Adipocyte (in vitro differentiated cells): Measurements from ENCODE around the gene PIR.
A peak's percentile ranks its signal among the peaks of the same experiment; 100 is the strongest.

Experiments used
- DNase-seq: peaks from one replicate; pipeline ENCODE4 v3.0.0-alpha.2; 2015; ENCODE audit warnings: low read depth
- H3K27me3 ChIP-seq: replicated peaks from 2 replicates; pipeline ENCODE4 v1.7.0; 2013; ENCODE audit warnings: mild to moderate bottlenecking, low read length, moderate library complexity; ENCODE audit not compliant: control insufficient read depth, insufficient read depth
- H3K36me3 ChIP-seq: 2 replicates; pipeline ENCODE4 v1.7.0; 2013; ENCODE audit warnings: low read length, mild to moderate bottlenecking, moderate library complexity; ENCODE audit not compliant: control insufficient read depth, insufficient read depth, severe bottlenecking
- H3K4me1 ChIP-seq: 2 replicates; pipeline ENCODE4 v1.7.0; 2013; ENCODE audit warnings: mild to moderate bottlenecking, low read length, moderate library complexity; ENCODE audit not compliant: control insufficient read depth, insufficient read depth
- H3K4me3 ChIP-seq: 2 replicates; pipeline ENCODE4 v1.7.0; 2013; ENCODE audit warnings: mild to moderate bottlenecking, low read length, moderate library complexity
- H3K9ac ChIP-seq: 2 replicates; pipeline ENCODE4 v1.7.0; 2013; ENCODE audit warnings: mild to moderate bottlenecking, low read length, moderate library complexity
- H3K9me3 ChIP-seq: 2 replicates; pipeline ENCODE4 v1.7.0; 2013; ENCODE audit warnings: mild to moderate bottlenecking, low read length, moderate library complexity; ENCODE audit not compliant: control insufficient read depth

Gene PIR

DNA sequence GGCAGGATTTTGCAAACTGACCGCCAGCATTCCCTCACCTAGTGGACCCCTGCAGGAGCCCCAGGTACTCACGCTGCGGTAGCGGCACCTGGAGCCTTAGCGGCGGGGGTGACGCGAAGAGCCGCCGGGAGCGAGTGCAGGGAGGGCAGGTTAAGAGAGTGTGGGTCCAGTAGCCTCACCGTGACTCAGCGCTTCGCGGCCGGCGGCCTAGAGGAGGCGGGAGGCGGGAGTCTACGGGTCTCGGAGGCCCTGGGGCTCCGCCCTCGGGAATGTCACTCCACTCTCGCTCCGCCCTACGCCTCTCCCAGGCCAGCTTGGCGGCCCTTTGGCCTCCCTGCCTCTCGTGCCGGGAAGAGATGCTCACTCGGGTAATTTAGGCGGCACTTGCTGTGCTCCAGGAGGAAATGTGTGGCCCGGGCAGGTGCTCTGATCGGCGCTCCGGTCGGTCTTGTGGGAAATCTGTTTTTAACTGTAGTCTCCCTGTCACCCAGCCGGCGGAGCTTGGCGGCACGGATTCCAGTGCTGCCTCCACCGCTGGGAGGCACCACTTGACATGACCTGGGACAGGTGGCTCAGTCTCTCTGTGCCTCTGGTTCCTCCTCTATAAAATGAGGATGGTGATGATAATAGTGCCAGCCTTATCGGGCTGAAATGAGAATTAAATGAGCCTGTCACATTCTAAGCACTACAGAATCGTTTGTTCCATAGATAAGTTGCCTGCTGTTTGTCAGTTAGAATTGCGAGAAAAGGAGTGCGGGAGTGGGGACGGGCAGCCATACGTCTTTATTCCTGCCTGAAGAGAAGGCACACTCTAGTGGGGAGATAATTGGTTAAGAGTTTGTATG is at the start of gene PIR:
Gene PIR, minus strand, starts transcription at position 216 of the 845 bp plus-strand sequence. CDS start 2,076 bp downstream, outside the sequence.
- peaks cover 3% of the 10 kb centered on the region for H3K36me3 ChIP-seq
- H3K4me3 ChIP-seq, result peak within 1 kb of the TSS; percentile 85
- peak; percentile 91 for DNase-seq
- H3K27me3 ChIP-seq, result peaks cover 11% of the 10 kb centered on the region
- H3K4me1 ChIP-seq, result peaks cover 4% of the 10 kb centered on the region
- peak within 1 kb of the TSS; percentile 86 for H3K9ac ChIP-seq
- no peaks in the 10 kb centered on the region for H3K9me3 ChIP-seq

DNA sequence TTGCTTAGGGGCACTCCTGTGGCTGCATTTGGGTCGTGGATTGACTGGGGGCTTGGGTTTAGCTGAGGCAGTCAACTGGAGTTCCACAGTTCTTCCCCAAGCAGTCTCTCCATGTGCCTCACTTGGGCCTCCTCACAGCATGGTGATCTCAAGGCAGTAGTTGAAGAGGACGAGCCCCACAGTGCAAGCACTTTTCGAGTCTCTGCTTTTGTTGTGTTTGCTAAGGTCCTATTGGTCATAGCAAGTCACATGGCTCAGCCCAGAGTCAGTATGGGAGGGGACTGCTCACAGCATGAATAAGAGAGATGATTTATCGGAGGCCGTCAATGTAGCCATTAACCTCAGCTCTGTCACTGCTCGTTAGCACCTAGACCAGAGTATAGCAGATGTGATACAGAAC is 37.2 kb upstream of the PIR start:
- H3K27me3 ChIP-seq, result peaks cover 5% of the 10 kb centered on the region
- no peaks in the 10 kb centered on the region for H3K4me1 ChIP-seq
- DNase-seq, result no peak

DNA sequence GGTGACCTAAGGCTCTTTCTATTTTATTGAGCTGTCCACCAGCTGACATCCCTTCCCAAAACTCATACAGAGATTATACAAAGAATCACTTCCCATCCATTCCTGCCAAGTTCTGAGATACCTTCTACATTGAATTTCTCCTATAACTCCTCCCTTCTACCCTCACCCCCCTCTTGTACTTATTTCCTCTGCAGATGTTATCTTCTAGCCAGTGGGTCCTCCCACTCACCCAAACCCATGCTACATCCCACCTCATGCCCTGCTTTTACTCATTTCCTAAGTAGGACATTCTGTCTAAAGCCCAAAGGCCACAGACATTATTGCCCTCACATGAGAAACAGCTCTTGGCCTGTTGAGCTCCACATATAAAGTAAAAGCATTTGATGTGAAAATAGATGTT is 36.0 kb upstream of the PIR start:
- Histone ChIP-seq H3K4me1 (no peaks in the 10 kb centered on the region), H3K36me3 (no peaks in the 10 kb centered on the region), H3K27me3 (peaks cover 5% of the 10 kb centered on the region), H3K9ac (no peak overlapping the region), H3K4me3 (no peak overlapping the region), H3K9me3 (no peaks in the 10 kb centered on the region)
- no peak for DNase-seq

More for the DNA sequence above, 37.2 kb upstream of the PIR start:
- no peak overlapping the region for H3K4me3 ChIP-seq
- H3K36me3 ChIP-seq, result no peaks in the 10 kb centered on the region
- no peak overlapping the region for H3K9ac ChIP-seq
- no peaks in the 10 kb centered on the region for H3K9me3 ChIP-seq

DNA sequence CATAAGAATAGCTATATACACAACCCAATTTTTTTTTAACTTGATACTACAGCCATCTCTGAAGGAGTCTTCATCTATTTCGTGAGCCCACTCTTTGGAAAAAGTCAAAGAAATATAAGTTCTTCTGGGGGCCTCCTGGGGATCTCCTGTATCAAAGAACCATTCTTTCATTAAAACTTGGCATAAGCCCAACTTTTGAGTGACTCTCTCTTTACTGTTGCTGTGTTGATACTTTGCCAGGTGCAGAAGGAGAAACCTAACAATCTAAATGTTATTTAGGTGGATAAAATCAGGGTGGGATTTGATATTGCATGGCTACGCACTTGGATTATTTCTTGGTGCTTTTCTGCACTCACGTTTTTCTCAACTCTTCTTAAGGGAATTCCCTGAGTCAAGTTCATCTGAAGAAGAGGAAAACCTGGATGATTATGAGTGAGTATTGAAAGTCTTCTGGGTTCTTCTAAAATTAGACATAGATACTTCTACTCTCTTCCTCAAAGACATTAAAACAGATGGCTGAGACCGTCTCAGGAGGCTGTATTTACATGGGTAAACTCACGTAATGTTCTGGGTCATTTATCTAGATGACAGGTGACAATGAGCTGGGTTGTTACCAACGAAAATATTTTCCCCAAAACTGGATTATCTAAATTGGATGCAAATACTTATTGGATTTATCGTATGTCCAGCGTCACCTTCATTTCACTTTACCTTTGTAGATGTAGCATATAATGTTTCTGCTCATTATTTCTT is 32.7 kb upstream of the PIR start:
- DNase-seq, result no peak
- Histone ChIP-seq H3K27me3 (peaks cover 14% of the 10 kb centered on the region), H3K4me3 (no peak overlapping the region), H3K4me1 (no peaks in the 10 kb centered on the region), H3K9me3 (no peaks in the 10 kb centered on the region), H3K36me3 (no peaks in the 10 kb centered on the region), H3K9ac (no peak overlapping the region)

DNA sequence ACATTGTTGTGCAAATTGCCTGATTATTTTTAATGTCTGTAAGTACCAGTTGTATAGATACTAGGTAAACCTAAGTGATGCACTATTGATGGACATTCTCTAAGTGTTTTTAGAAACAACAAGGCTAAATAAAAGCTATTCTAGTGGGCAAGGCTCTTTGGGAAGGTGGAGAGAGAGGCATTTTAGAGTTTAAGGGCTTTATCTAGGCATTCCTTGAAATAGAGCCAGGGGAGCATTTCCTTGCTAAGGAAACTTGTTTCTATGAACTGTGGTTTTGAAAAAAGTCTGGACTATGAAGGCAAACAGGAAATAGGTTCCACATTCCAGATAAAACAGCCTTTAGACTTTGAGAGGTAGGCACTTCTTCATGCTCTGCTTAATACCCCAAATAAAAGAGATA is 31.3 kb upstream of the PIR start:
- Histone ChIP-seq H3K9me3 (no peaks in the 10 kb centered on the region), H3K27me3 (peaks cover 9% of the 10 kb centered on the region), H3K36me3 (no peaks in the 10 kb centered on the region), H3K9ac (no peak overlapping the region), H3K4me3 (no peak overlapping the region), H3K4me1 (no peaks in the 10 kb centered on the region)
- DNase-seq, result peak; percentile 15

DNA sequence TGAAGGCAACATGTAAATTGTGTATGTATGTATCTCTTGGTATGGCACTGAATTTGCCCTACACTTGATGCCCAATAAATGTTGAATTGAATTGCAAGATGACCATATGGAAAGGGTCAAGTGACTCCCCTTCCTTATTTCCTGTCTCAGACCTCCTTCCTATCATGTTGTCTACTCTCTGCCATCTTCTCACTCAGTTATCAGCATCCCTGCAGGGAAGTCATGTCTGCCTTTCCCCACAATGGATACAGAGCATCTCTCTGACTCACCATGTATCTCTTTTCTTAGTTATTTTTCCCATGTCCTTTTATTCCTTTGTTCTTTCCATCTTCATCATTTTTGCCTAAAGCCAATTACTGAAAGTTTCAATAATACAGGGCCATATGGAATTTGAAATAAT is 30.0 kb upstream of the PIR start:
- Histone ChIP-seq H3K27me3 (peaks cover 9% of the 10 kb centered on the region), H3K9me3 (no peaks in the 10 kb centered on the region), H3K4me3 (no peak overlapping the region), H3K36me3 (no peaks in the 10 kb centered on the region), H3K9ac (no peak overlapping the region), H3K4me1 (no peaks in the 10 kb centered on the region)
- DNase-seq, result no peak

DNA sequence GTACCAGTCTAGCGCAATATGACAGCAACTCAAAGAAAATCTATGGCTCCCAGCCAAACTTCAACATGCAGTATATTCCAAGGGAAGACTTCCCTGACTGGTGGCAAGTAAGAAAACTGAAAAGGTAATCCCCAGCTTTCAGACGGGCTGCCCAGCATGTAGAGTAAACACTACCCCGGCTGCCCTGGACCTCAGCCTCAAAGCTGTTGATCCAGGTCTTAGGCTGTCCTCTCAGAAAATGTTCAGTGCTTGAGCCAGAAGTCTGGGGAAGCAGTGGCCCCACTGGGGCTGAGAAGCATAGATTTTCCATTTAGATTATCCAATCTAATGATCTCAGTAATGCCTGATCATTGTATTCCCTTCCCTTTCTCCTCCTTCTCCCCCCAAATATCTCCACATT is 29.3 kb upstream of the PIR start:
- Histone ChIP-seq H3K27me3 (peaks cover 9% of the 10 kb centered on the region), H3K9ac (no peak overlapping the region), H3K36me3 (no peaks in the 10 kb centered on the region), H3K4me1 (no peaks in the 10 kb centered on the region), H3K9me3 (no peaks in the 10 kb centered on the region), H3K4me3 (no peak overlapping the region)
- no peak for DNase-seq

DNA sequence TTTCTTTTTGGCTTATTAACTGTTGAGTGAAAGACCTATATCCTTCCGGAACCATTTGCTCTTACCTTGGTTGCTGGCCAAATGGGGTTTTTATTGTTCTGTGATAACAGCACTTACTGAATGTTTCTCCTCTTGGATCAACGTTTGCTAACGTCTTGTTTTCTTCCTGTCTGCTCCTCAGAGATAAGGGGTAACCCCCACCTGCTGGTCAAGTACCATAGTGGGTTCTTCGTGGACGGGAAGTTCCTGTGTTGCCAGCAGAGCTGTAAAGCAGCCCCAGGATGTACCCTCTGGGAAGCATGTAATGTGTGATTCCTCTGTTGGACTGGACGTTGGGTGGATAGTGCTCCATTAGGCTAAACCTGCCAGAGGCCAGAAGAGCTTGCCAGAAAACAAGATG is 22.8 kb upstream of the PIR start:
- Histone ChIP-seq H3K36me3 (no peaks in the 10 kb centered on the region), H3K9me3 (no peaks in the 10 kb centered on the region), H3K9ac (no peak overlapping the region), H3K4me1 (no peaks in the 10 kb centered on the region), H3K4me3 (no peak overlapping the region), H3K27me3 (peaks cover 5% of the 10 kb centered on the region)
- no peak for DNase-seq

DNA sequence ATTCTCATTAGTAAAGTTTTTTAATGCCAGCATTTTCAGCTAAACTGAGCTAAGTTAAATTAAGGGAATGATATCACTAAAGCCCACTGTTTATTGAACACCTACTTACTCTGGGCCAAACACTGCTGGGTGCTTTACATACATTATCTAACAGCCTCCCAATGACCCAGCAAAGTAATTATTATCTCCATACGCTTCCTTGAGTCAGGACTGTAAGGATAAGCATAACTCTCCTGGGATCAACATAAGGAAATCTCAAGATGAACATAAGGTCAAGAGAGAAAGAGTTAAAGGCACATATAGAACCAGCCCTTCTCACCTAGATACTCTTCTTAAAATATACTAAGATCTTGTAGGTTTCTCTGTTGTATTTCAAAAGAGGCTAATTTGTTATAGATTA is 21.1 kb upstream of the PIR start:
- Histone ChIP-seq H3K4me1 (no peaks in the 10 kb centered on the region), H3K4me3 (no peak overlapping the region), H3K9ac (no peak overlapping the region), H3K9me3 (no peaks in the 10 kb centered on the region), H3K27me3 (peaks cover 13% of the 10 kb centered on the region), H3K36me3 (no peaks in the 10 kb centered on the region)
- no peak for DNase-seq

DNA sequence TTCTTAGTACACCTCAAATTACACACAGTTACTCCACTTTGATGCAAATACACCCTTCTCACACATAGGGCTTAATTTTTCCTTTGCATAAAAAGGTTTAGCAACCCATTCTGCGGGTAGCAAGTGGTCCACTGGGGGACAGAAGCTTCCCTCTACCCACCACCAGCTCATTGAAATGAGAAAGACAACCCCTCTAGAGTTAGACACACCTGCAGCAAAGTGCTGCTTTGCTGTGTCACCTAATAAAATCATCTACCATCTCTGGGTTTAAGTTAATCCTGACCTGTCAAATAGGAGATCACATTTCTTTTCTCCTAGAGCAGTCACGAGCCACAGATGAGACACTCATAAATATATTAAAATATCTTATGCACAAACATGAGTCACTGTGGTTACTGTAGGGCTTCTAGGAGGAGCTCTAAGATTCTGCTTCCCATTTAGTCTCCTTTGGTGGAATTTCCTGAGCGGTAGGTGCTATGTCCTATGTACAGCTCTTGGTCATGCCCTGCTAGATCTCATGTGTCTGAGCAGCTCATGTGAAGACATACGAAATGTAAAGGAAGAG is 19.4 kb upstream of the PIR start:
- H3K27me3 ChIP-seq, result peaks cover 13% of the 10 kb centered on the region
- H3K4me1 ChIP-seq, result no peaks in the 10 kb centered on the region
- no peaks in the 10 kb centered on the region for H3K9me3 ChIP-seq
- no peak overlapping the region for H3K4me3 ChIP-seq
- no peak overlapping the region for H3K9ac ChIP-seq
- H3K36me3 ChIP-seq, result no peaks in the 10 kb centered on the region
- DNase-seq, result no peak

DNA sequence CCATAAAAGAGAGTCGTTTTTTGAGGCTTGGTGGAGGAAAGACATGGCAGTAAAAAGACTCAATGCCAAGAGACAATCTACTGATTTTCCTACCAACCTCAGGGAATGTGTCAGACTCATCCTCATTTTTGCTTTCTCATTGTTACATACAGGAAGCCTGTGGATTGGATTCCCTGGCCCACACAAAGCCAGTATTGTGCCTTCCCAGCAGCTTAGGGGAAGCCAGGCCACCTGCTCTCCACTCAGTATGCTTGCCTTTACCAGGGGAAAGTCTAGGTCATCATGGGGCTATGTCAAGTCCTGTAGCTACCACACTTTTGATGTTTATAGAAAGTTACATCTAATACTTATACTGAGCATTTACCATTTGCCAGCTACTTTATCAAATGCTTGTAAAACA is 18.4 kb upstream of the PIR start:
- no peaks in the 10 kb centered on the region for H3K36me3 ChIP-seq
- no peak for DNase-seq
- H3K9ac ChIP-seq, result no peak overlapping the region
- H3K9me3 ChIP-seq, result no peaks in the 10 kb centered on the region
- H3K4me3 ChIP-seq, result no peak overlapping the region
- no peaks in the 10 kb centered on the region for H3K4me1 ChIP-seq
- H3K27me3 ChIP-seq, result peaks cover 8% of the 10 kb centered on the region
